Activated T-cell treated with anti-CD3 and anti-CD28 coated beads, Interleukin-2, amount 50 U/mL, for 24 hours (primary cell): ENCODE data around the gene CACNA1S.
A peak's percentile ranks its signal among the peaks of the same experiment; 100 is the strongest.

Experiments
- DNase-seq: peaks from one replicate; pipeline ENCODE4 v3.0.0-alpha.2; 2020
- H3K27ac Mint-ChIP-seq: 2 replicates; pipeline ENCODE4 v1.8.0; 2020; ENCODE audit warnings: mild to moderate bottlenecking, mixed read lengths
- H3K27me3 Mint-ChIP-seq: 2 replicates; pipeline ENCODE4 v1.8.0; 2020; ENCODE audit warnings: mixed read lengths
- H3K36me3 Mint-ChIP-seq: 2 replicates; pipeline ENCODE4 v1.8.0; 2020; ENCODE audit warnings: low read depth, mixed read lengths
- H3K4me1 Mint-ChIP-seq: 2 replicates; pipeline ENCODE4 v1.8.0; 2020; ENCODE audit warnings: low read depth, mixed read lengths
- H3K4me3 Mint-ChIP-seq: 2 replicates; pipeline ENCODE4 v1.8.0; 2020; ENCODE audit warnings: mild to moderate bottlenecking, moderate library complexity, mixed read lengths
- H3K9me3 Mint-ChIP-seq: 2 replicates; pipeline ENCODE4 v1.8.0; 2020; ENCODE audit warnings: mixed read lengths

The CACNA1S gene

GRCh38 chr1:201008666-201009360, 103.4 kb downstream of the CACNA1S start:
- DNase-seq, result no peak
- peak overlapping the region; percentile 29 for H3K27ac Mint-ChIP-seq
- peaks cover 22% of the 10 kb centered on the region for H3K36me3 Mint-ChIP-seq
- peaks cover 55% of the 10 kb centered on the region for H3K4me1 Mint-ChIP-seq
- no peaks in the 10 kb centered on the region for H3K27me3 Mint-ChIP-seq
- no peaks in the 10 kb centered on the region for H3K9me3 Mint-ChIP-seq
- no peak overlapping the region for H3K4me3 Mint-ChIP-seq

DNA sequence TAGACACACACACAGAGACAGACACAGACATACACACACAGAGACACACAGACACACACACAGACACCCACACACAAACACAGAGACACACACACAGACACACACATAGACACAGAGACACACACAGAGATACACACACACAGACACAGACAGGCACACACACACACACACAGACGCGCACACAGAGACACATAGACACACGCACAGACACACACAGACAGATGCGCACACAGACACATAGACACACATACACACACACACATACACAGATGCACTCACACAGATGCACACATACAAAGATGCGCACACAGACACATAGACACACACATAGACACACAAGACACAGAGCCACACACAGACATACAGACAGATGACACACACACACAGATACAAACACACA, 104.7 kb downstream of the CACNA1S start:
- peaks cover 16% of the 10 kb centered on the region for H3K36me3 Mint-ChIP-seq
- no peaks in the 10 kb centered on the region for H3K9me3 Mint-ChIP-seq
- no peak overlapping the region for H3K27ac Mint-ChIP-seq
- no peak overlapping the region for H3K4me3 Mint-ChIP-seq
- H3K27me3 Mint-ChIP-seq, result no peaks in the 10 kb centered on the region
- DNase-seq, result no peak
- H3K4me1 Mint-ChIP-seq, result peaks cover 50% of the 10 kb centered on the region

GRCh38 chr1:201006450-201006849, 105.8 kb downstream of the CACNA1S start:
- Mint-ChIP-seq H3K27ac (no peak overlapping the region), H3K9me3 (no peaks in the 10 kb centered on the region), H3K4me3 (no peak overlapping the region), H3K36me3 (peaks cover 14% of the 10 kb centered on the region), H3K4me1 (peaks cover 47% of the 10 kb centered on the region), H3K27me3 (no peaks in the 10 kb centered on the region)
- no peak for DNase-seq

GRCh38 chr1:201004732-201005131, 107.5 kb downstream of the CACNA1S start:
- Mint-ChIP-seq H3K27ac (peak overlapping the region; percentile 68), H3K4me1 (peaks cover 36% of the 10 kb centered on the region), H3K36me3 (peaks cover 13% of the 10 kb centered on the region), H3K9me3 (no peaks in the 10 kb centered on the region), H3K27me3 (no peaks in the 10 kb centered on the region), H3K4me3 (no peak overlapping the region)
- DNase-seq, result no peak

DNA sequence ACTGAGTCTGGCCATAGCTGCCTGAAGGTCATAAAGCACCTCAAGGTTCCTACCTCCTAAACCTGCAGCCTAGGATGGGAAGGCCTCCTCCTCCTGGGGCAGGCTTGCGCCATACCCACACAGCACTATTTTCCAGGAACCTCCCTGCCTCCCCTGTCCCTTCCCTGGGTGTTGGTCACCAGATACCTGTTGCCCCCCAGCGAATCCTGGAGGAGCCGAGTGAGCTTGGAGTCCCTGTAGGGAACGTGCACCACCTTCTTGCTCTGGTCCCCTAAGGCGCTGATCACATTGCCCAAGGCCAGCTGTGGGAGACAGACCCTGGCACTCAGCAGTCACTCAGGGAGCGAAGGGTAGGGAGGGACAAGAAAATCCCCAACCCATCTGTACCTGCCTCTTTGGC, 108.1 kb downstream of the CACNA1S start:
- H3K27me3 Mint-ChIP-seq, result no peaks in the 10 kb centered on the region
- peaks cover 8% of the 10 kb centered on the region for H3K36me3 Mint-ChIP-seq
- no peaks in the 10 kb centered on the region for H3K9me3 Mint-ChIP-seq
- no peak overlapping the region for H3K27ac Mint-ChIP-seq
- no peak for DNase-seq
- peaks cover 30% of the 10 kb centered on the region for H3K4me1 Mint-ChIP-seq
- H3K4me3 Mint-ChIP-seq, result no peak overlapping the region

GRCh38 chr1:201002510-201002909, 109.7 kb downstream of the CACNA1S start:
- DNase-seq, result no peak
- H3K27me3 Mint-ChIP-seq, result no peaks in the 10 kb centered on the region
- no peaks in the 10 kb centered on the region for H3K9me3 Mint-ChIP-seq
- no peak overlapping the region for H3K4me3 Mint-ChIP-seq
- H3K27ac Mint-ChIP-seq, result peak overlapping the region; percentile 68
- no peaks in the 10 kb centered on the region for H3K36me3 Mint-ChIP-seq
- H3K4me1 Mint-ChIP-seq, result peaks cover 20% of the 10 kb centered on the region

DNA sequence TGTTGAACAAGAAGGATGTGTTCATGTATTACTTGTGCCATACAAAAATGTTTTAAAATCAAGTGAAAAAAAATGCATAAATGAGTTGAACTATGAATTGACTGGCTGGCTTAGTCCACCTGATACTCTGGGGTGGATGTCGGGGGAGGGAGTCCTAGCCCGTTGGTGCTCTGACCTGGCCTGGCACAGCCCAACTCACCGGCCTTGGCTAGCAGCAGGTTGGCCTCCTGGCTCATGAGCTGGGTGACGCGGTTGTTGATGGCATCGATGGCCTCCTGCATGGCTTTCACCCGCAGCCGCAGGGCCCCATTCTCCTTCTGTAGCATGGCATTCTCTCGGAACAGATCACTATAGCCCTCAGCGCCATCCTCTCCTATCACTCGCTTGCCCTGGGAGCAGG, 110.3 kb downstream of the CACNA1S start:
- H3K4me1 Mint-ChIP-seq, result peaks cover 20% of the 10 kb centered on the region
- peak overlapping the region; percentile 20 for H3K27ac Mint-ChIP-seq
- H3K9me3 Mint-ChIP-seq, result no peaks in the 10 kb centered on the region
- H3K27me3 Mint-ChIP-seq, result no peaks in the 10 kb centered on the region
- no peak for DNase-seq
- H3K36me3 Mint-ChIP-seq, result peaks cover 4% of the 10 kb centered on the region
- H3K4me3 Mint-ChIP-seq, result no peak overlapping the region

DNA sequence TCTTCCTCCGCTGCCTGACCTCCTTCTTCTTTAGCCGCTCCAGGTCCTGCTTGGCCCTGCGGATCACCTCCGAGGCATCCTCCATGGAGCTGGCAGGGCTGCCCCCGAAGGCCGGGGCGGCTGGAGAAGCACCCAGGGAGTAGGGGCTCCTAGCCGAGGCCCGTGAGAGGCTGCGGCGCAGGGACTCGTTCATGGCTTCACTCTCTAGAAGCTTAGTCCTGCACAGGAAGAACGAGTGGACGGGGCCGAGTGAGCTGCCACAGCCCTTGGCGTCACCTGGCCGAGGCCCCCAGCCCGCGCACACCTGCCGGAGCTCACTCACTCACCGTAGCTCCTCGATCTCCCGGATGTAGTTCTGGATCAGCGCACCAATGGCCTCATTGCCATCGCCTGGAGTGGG, 111.8 kb downstream of the CACNA1S start:
- Mint-ChIP-seq H3K27me3 (no peaks in the 10 kb centered on the region), H3K4me1 (peaks cover 20% of the 10 kb centered on the region), H3K9me3 (no peaks in the 10 kb centered on the region), H3K36me3 (peaks cover 19% of the 10 kb centered on the region), H3K4me3 (no peak overlapping the region), H3K27ac (peak overlapping the region; percentile 14)
- no peak for DNase-seq

DNA sequence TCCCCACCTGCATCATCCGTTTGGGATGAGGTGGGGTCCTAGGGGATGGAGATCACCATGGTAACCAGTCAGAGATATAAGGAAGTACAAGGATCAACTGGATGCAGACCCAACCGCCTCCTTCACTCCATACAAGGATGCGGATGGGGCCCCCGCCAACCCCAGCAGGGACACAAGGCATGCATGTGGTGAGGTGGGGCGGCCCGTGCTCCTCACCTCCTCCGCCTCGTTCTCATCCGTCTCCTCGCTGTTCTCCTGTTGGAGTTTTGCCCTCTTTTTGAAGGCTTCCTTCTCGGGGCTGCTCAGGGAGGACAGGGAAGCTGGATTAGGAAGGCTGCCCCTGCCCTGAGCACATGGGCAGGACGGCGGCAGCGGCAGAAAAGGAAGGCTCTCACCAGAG, 112.6 kb downstream of the CACNA1S start:
- Mint-ChIP-seq H3K27ac (peak overlapping the region; percentile 56), H3K4me3 (no peak overlapping the region), H3K4me1 (peaks cover 17% of the 10 kb centered on the region)

GRCh38 chr1:200998323-200998722, 113.9 kb downstream of the CACNA1S start:
- no peaks in the 10 kb centered on the region for H3K27me3 Mint-ChIP-seq
- peaks cover 16% of the 10 kb centered on the region for H3K4me1 Mint-ChIP-seq
- peaks cover 39% of the 10 kb centered on the region for H3K36me3 Mint-ChIP-seq
- H3K4me3 Mint-ChIP-seq, result no peak overlapping the region
- DNase-seq, result no peak
- no peaks in the 10 kb centered on the region for H3K9me3 Mint-ChIP-seq
- peak overlapping the region; percentile 41 for H3K27ac Mint-ChIP-seq

More for the DNA sequence above, 112.6 kb downstream of the CACNA1S start:
- H3K36me3 Mint-ChIP-seq, result peaks cover 26% of the 10 kb centered on the region
- H3K9me3 Mint-ChIP-seq, result no peaks in the 10 kb centered on the region
- no peaks in the 10 kb centered on the region for H3K27me3 Mint-ChIP-seq
- DNase-seq, result no peak

- no peak for DNase-seq
- no peaks in the 10 kb centered on the region for H3K27me3 Mint-ChIP-seq
- H3K9me3 Mint-ChIP-seq, result no peaks in the 10 kb centered on the region
- H3K4me3 Mint-ChIP-seq, result no peak overlapping the region
- peak overlapping the region; percentile 64 for H3K27ac Mint-ChIP-seq
- no peaks in the 10 kb centered on the region for H3K4me1 Mint-ChIP-seq
- H3K36me3 Mint-ChIP-seq, result peaks cover 97% of the 10 kb centered on the region
Observed at GRCh38 chr1:200992382-200993048, 119.7 kb downstream of the CACNA1S start.

DNA sequence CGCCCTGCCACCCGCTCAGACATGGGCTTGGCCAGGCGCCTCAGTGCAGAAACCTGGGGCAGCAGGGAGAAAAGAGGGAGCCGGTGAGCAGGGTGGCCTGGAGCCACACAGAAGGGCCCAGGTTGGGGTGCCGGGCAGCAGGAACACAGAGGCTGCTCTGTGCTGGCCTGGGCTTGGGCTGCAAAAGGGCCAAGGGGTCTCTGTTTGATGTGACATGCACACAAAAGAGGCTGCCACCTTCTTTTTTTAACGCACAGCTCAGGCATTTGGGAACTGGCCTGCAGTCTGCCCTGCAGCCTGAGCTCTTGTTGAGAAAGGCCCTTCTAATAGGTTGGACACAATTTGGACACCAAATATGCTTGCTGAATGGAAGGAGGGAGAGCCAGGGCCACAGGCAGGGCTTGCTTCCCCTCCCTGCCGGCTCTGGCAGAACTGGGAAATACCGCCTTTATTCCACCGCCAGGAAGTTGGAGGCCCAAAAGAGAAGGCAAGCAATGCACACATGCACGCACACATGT, 121.1 kb downstream of the CACNA1S start:
- DNase-seq, result no peak
- no peaks in the 10 kb centered on the region for H3K4me1 Mint-ChIP-seq
- no peaks in the 10 kb centered on the region for H3K27me3 Mint-ChIP-seq
- no peak overlapping the region for H3K4me3 Mint-ChIP-seq
- peak overlapping the region; percentile 30 for H3K27ac Mint-ChIP-seq
- H3K9me3 Mint-ChIP-seq, result no peaks in the 10 kb centered on the region
- H3K36me3 Mint-ChIP-seq, result peaks cover 99% of the 10 kb centered on the region

GRCh38 chr1:200990114-200990513, 122.1 kb downstream of the CACNA1S start:
- Mint-ChIP-seq H3K27me3 (no peaks in the 10 kb centered on the region), H3K9me3 (no peaks in the 10 kb centered on the region), H3K27ac (peak overlapping the region; percentile 30), H3K36me3 (peaks cover 98% of the 10 kb centered on the region), H3K4me3 (no peak overlapping the region), H3K4me1 (no peaks in the 10 kb centered on the region)
- no peak for DNase-seq
